Common myeloid progenitor, CD34-positive (primary cell): ENCODE measurements around the gene GRK7.

Experiments
- CTCF ChIA-PET: fragments of 350-600 bp; sonication (Branson Sonifier 250); formaldehyde crosslinking; loops from one replicate; lab custom pipeline; 2021; ENCODE audit warnings: antibody characterized with exemption; lab: Charles Lee
- POLR2A ChIA-PET: fragments of 350-600 bp; sonication (Branson Sonifier 250); formaldehyde crosslinking; loops from one replicate; lab custom pipeline; 2021; ENCODE audit warnings: antibody characterized with exemption; lab: Charles Lee
- DNase-seq, 3 donors: peaks; one replicate each; pipeline versions ENCODE4 v3.0.0 to v3.0.0-alpha.2; 2013
- H3K27ac ChIP-seq, 2 experiments: 1 replicate in 1 of 2; 2 replicates in 1 of 2; pipeline ENCODE4 v1.7.0; 2013; ENCODE audit warnings: inconsistent platforms in 2 of 2, low read length in 2 of 2, mild to moderate bottlenecking in 2 of 2, low read depth in 1 of 2, moderate library complexity in 1 of 2; ENCODE audit not compliant: severe bottlenecking in 2 of 2, insufficient read depth in 1 of 2, poor library complexity in 1 of 2
- H3K27me3 ChIP-seq, 5 experiments: replicated peaks in 2 of 5; 1 replicate in 3 of 5; 2 replicates in 2 of 5; pipeline versions ENCODE4 v1.6.1 to v1.7.0; 2013; ENCODE audit warnings: low read length in 4 of 5, mild to moderate bottlenecking in 2 of 5, moderate library complexity in 2 of 5, inconsistent platforms in 1 of 5; ENCODE audit not compliant: insufficient read depth in 5 of 5, control insufficient read depth in 4 of 5
- H3K36me3 ChIP-seq, 4 experiments: 1 replicate in 2 of 4; 2 replicates in 2 of 4; pipeline versions ENCODE4 v1.6.1 to v1.7.0; 2013; ENCODE audit warnings: low read length in 3 of 4, control low read depth in 1 of 4, mild to moderate bottlenecking in 1 of 4; ENCODE audit not compliant: control insufficient read depth in 4 of 4, insufficient read depth in 4 of 4
- H3K4me1 ChIP-seq, 4 experiments: 1 replicate in 3 of 4; 2 replicates in 1 of 4; pipeline versions ENCODE4 v1.6.1 to v1.7.1; 2013; ENCODE audit warnings: low read length in 3 of 4, mild to moderate bottlenecking in 3 of 4, control low read depth in 1 of 4, inconsistent platforms in 1 of 4, moderate library complexity in 1 of 4; ENCODE audit not compliant: control insufficient read depth in 4 of 4, insufficient read depth in 4 of 4; ENCODE audit errors: control extremely low read depth in 1 of 4
- H3K4me3 ChIP-seq, 7 experiments: 1 replicate in 4 of 7; 2 replicates in 3 of 7; pipeline versions ENCODE4 v1.5.1 to v1.7.0; 2013; ENCODE audit warnings: mild to moderate bottlenecking in 7 of 7, low read length in 6 of 7, moderate library complexity in 6 of 7, inconsistent platforms in 2 of 7, low read depth in 2 of 7, control low read depth in 1 of 7; ENCODE audit not compliant: insufficient read depth in 4 of 7, control insufficient read depth in 1 of 7; ENCODE audit errors: extremely low read depth in 1 of 7
- H3K9me3 ChIP-seq, 5 experiments: 1 replicate in 4 of 5; 2 replicates in 1 of 5; pipeline versions ENCODE4 v1.6.1 to v1.7.1; 2013; ENCODE audit warnings: low read length in 4 of 5, mild to moderate bottlenecking in 2 of 5, inconsistent platforms in 1 of 5, low read depth in 1 of 5, moderate library complexity in 1 of 5; ENCODE audit not compliant: control insufficient read depth in 4 of 5, insufficient read depth in 2 of 5; ENCODE audit errors: control extremely low read depth in 1 of 5
- WGBS: methylation state at CpG from one replicate; pipeline ENCODE4 v1.1.5; 2013; ENCODE audit not compliant: insufficient coverage; 5-methylcytosine and 5-hydroxymethylcytosine counted together

The GRK7 gene

DNA sequence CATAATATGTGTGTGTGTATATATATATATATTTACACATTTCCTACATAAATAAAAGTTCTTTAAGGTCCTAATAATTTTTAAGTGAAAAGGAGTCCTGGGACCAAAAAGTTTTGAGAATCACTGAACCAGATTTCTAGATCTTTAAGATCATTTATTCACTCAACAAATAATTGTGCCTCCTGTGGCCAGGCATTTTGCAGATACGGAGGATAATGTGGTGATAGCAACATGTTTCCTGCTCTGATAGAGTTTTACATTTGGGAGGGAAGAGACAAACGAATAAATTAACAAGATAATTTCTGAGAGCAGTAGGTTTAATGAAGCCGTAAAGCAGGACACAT is 25.6 kb upstream of the GRK7 start:
- no peak for DNase-seq
- H3K36me3 ChIP-seq: peaks cover 0 to 3% (median 0%) of the 10 kb centered on the region in 4 experiments
- peak overlapping the region in 1 of 2 experiments; percentile 95 for H3K27ac ChIP-seq
- peak overlapping the region in 6 of 7 experiments; percentile 31 to 98 (median 70) for H3K4me3 ChIP-seq
- no peaks in the 10 kb centered on the region for H3K27me3 ChIP-seq
- H3K9me3 ChIP-seq: no peaks in the 10 kb centered on the region
- POLR2A ChIA-PET: interaction anchor here (1.2 to 1.8 kb wide), 3 partner anchors 29 to 138 kb away, joined by 3 to 9 read pairs (median 4); no protein-coding TSS in a partner anchor
- WGBS: 0% methylated on average over 3 of the region's 3 CpGs
- CTCF ChIA-PET: interaction anchor here (0.8 to 3.4 kb wide), 19 partner anchors 15 to 175 kb away, joined by 3 to 22 read pairs (median 4); no protein-coding TSS in a partner anchor
- peaks cover 18 to 45% (median 29%) of the 10 kb centered on the region in 4 experiments for H3K4me1 ChIP-seq

DNA sequence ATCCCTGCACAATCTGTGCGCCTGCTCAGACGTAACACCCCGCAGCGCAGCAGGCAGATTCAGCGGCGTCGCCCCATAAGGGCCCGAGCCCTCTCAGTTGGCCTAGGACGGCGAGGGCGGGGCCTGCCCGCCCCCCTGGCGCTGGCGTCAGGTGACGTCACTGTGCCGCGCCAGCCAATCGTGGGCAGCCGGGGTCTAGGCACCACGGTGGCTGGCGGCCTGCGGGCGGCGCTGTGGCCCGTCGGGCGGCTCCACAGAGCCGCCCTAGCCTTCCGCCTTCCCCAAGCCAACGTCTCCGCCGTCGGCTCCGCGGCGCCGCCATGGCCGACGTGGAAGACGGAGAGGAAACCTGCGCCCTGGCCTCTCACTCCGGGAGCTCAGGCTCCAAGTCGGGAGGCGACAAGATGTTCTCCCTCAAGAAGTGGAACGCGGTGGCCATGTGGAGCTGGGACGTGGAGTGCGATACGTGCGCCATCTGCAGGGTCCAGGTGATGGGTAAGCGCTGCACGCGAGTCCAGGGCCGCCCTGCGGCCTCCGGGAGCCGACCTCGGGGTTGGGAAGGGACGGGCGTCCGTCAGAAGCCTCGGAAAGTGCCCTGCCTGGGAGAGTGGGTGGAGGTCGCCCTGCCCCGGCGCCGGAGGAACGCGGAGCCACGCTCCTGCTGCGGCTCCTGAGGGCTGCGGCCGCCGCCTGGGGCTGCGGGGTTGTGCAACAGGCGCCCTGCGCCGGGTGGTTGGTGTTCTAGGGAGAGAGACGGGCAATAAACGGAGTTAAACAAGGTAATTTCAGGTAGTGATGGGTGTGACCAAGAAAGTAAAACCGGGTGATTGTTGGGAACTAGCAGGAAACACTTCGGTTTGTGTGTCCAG is 25.0 kb upstream of the GRK7 start, which contains the start of gene RNF7:
TSS of gene RNF7 (plus strand) at position 277 of the 869 bp plus-strand sequence. CDS start at position 321, 44 bp downstream.
- peak; percentile 96 to 98 (median 98) for DNase-seq
- Histone ChIP-seq H3K27ac (peak within 1 kb of the TSS; percentile 78 to 95), H3K9me3 (no peaks in the 10 kb centered on the region), H3K36me3 (peaks cover 0 to 5% (median 4%) of the 10 kb centered on the region in 4 experiments), H3K4me1 (peaks cover 18 to 45% (median 29%) of the 10 kb centered on the region in 4 experiments), H3K27me3 (no peaks in the 10 kb centered on the region), H3K4me3 (peak within 1 kb of the TSS; percentile 96 to 100 (median 99))
- POLR2A ChIA-PET: interaction anchor here (1.2 to 1.8 kb wide), 3 partner anchors 29 to 137 kb away, joined by 3 to 9 read pairs (median 4); no protein-coding TSS in a partner anchor
- WGBS: under 1% methylated on average over 63 of the region's 81 CpGs
- CTCF ChIA-PET: interaction anchor here (0.6 to 3.4 kb wide), 32 partner anchors 9 to 202 kb away, joined by 3 to 22 read pairs (median 4); partner anchors contain the start of gene ATP1B3

DNA sequence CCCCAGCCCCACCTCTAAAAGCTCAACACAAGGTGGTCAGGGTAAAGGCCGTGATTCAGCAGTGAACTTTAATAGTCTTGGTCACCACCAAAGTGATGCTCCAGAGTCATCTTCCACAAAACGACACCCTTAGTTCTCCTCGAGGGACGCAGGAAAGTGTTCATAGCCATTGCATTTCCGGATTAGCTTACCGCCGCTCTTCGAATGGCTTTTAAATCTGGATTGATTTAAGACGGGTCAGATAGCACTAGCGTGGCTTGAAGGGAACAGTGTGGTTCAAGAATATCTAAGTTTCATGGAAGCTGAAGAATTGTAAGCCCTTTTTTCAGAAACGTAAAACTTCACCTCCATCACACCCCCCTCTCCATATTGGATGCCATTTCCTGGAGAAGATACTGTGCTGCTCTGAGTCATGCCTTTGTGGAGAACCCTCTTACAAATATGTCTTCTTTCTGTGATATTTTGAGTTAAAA is 24.3 kb upstream of the GRK7 start:
- WGBS: 0% methylated on average over 8 of the region's 11 CpGs
- Histone ChIP-seq H3K27ac (peak overlapping the region; percentile 78 to 95), H3K4me1 (peaks cover 18 to 45% (median 29%) of the 10 kb centered on the region in 4 experiments), H3K9me3 (no peaks in the 10 kb centered on the region), H3K27me3 (no peaks in the 10 kb centered on the region), H3K36me3 (peaks cover 0 to 8% (median 5%) of the 10 kb centered on the region in 4 experiments), H3K4me3 (peak overlapping the region; percentile 96 to 100 (median 99))
- peak; percentile 38 to 82 (median 74) for DNase-seq
- ChIA-PET POLR2A (interaction anchor here (1.2 to 1.8 kb wide), 3 partner anchors 28 to 136 kb away, joined by 3 to 9 read pairs (median 4); no protein-coding TSS in a partner anchor), CTCF (interaction anchor here (0.6 to 3.4 kb wide), 36 partner anchors 10 to 201 kb away, joined by 3 to 22 read pairs (median 4); partner anchors contain the start of gene ATP1B3)

DNA sequence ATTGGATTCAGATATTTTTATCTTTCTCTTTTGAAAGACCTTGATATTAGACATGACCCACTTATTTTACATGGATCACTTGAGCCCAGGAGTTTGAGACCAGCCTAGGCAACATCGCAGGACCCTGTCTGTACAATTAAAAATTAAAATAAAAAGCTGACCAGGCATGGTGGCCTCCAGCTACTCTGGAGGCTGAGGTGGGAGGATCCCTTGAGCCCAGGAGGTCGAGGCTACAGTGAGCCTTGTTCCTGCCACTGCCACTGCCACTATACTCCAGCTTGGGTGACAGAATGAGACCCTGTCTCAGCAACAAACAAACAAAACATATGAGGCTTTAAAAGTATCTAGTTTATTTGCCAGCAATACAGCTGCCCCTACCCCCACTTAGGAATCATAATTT is 23.5 kb upstream of the GRK7 start:
- Histone ChIP-seq H3K9me3 (no peaks in the 10 kb centered on the region), H3K36me3 (peaks cover 2 to 16% (median 9%) of the 10 kb centered on the region in 4 experiments), H3K4me3 (peak overlapping the region in 6 of 7 experiments; percentile 8 to 99 (median 98)), H3K4me1 (peaks cover 18 to 45% (median 29%) of the 10 kb centered on the region in 4 experiments), H3K27me3 (no peaks in the 10 kb centered on the region), H3K27ac (peak overlapping the region; percentile 78 to 95)
- no peak for DNase-seq
- 100% methylated on average over 1 of the region's 2 CpGs for WGBS
- ChIA-PET POLR2A (interaction anchor here (1.5 kb wide), 1 partner anchor 56 kb away, joined by 4 read pairs; no protein-coding TSS in a partner anchor), CTCF (interaction anchor here (0.6 to 3.4 kb wide), 16 partner anchors 11 to 179 kb away, joined by 3 to 22 read pairs (median 4); no protein-coding TSS in a partner anchor)

DNA sequence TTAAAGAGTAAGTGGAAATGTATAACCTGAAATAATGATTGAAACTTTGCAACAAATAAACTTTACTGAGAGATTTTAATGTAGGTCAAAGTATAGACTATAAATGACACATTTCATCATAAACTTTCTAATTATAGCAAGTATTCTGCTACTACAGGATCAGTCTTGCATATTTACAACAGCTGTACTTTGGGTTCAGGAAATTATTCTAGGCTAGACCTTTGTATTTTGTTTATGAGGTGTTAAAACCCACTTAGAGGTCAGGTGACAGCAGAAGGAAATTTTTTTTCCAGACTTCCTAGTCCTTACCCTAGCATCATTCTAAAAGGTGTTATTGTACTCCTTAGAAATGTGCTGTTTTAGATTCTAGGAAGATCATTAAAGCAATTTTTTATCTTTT is 22.9 kb upstream of the GRK7 start:
- DNase-seq: no peak
- peak overlapping the region in 1 of 2 experiments; percentile 95 for H3K27ac ChIP-seq
- POLR2A ChIA-PET: interaction anchor here (1.0 to 1.5 kb wide), 2 partner anchors 56 to 135 kb away, joined by 3 to 4 read pairs; no protein-coding TSS in a partner anchor
- H3K9me3 ChIP-seq: no peaks in the 10 kb centered on the region
- peaks cover 18 to 45% (median 29%) of the 10 kb centered on the region in 4 experiments for H3K4me1 ChIP-seq
- CTCF ChIA-PET: interaction anchor here (0.6 to 3.4 kb wide), 13 partner anchors 12 to 178 kb away, joined by 3 to 22 read pairs (median 4); no protein-coding TSS in a partner anchor
- H3K27me3 ChIP-seq: no peaks in the 10 kb centered on the region
- peaks cover 2 to 22% (median 13%) of the 10 kb centered on the region in 4 experiments for H3K36me3 ChIP-seq
- peak overlapping the region in 3 of 7 experiments; percentile 19 to 98 (median 25) for H3K4me3 ChIP-seq

DNA sequence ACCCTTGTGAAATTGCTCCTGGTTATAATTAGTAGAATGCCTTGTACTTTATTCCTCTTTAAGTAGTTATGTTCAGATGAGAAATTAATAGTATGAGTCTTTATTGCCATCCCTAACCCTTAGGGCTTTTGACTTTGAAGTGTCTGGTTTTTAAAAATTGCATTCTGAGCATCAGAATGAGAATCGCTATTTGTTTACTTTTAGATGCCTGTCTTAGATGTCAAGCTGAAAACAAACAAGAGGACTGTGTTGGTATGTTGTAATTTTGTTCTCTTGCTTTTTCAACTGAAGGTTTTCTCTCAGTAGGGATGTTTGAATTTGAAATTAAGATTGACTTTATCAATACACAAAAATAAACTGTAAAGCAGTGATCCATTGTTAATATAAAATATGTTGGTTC is 19.9 kb upstream of the GRK7 start:
- no peaks in the 10 kb centered on the region for H3K27me3 ChIP-seq
- ChIA-PET POLR2A (no interaction called here), CTCF (no interaction called here)
- no peaks in the 10 kb centered on the region for H3K9me3 ChIP-seq
- peaks cover 15 to 35% (median 21%) of the 10 kb centered on the region in 4 experiments for H3K4me1 ChIP-seq
- WGBS: no CpG with 5 or more reads among the region's 1 CpG
- H3K27ac ChIP-seq: no peak overlapping the region
- H3K36me3 ChIP-seq: peaks cover 3 to 45% (median 27%) of the 10 kb centered on the region in 4 experiments
- no peak for DNase-seq
- H3K4me3 ChIP-seq: no peak overlapping the region
